ENCODE measurements around the gene NDNF.
A peak's percentile ranks its signal among the peaks of the same experiment; 100 is the strongest.

NDNF gene

DNA sequence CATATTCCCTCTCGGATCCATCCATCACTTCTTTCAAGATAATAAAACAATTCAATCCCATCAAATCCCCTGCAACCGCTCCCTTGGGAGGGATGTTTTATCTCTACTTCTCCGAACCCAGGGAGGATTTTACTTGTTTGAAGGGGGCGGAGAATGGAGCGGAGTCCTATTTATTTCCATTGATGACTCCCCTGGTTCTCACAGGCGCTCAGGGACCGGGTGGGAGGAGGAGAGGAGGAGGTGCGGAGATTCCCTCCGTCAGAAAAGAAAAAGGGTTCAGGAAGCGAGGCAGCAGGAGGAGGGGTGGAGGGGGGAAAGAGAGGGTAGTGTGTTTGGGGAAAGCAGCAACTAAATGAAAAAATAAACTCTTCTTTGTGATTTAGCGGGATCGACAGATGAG is 2.1 kb downstream of the NDNF start:
- DNase-seq: no peak

DNA sequence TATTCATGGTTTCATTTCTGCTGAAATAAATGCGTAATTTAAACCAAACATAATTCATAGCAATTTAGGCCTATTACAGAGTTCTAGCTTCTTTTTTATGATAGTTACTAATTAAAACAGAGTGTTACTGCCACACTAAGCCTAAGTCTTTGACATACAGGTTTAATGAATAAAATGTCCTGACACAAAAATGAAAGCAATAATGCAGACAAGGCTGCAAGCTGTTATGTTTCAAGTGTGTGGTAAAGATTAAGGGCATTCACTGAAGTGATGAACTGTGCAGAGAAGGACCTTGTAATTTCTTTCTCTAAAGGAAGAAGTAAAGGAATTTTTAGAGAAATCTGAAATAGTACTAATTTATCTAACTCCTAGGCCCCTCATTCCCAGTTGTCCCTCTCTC is 2.9 kb downstream of the NDNF start:
- no peak for DNase-seq

DNA sequence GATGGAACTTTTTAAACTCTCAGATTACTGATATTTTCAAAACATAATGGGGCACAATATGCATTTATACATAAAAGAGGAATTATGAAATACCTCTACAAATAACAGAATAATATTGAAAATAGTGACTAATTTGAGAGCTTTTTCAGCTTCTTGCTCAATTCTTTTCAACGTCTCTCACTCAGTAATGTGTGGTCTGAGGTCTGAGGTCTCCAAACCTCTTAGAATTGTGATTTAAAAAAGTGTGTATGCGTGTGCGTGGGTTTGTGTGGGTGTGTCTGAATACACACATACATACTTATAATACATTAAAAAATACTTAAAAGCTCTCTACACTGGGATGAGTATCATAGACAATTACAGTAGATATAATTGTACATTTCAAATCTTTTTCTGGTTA is 7.9 kb downstream of the NDNF start:
- no peak for DNase-seq

DNA sequence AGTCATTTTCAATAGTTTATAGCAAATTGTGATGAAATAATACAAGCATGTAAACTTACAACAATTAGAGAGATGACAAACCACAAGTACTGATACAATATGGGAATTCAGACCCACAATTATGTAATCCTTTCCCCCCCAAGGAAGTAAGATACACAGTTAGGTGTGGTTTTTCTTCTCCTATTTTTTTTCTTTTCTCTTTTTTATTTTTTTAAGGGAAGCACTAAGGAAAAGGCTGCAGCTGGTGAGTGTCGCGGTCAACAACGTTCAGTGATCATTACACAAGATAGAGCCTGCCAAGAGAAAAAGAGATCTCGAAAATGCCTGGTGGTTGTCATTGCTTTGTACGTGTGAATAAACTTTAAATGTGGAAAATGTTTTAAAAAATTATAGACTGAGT is 9.8 kb downstream of the NDNF start:
- DNase-seq: no peak

DNA sequence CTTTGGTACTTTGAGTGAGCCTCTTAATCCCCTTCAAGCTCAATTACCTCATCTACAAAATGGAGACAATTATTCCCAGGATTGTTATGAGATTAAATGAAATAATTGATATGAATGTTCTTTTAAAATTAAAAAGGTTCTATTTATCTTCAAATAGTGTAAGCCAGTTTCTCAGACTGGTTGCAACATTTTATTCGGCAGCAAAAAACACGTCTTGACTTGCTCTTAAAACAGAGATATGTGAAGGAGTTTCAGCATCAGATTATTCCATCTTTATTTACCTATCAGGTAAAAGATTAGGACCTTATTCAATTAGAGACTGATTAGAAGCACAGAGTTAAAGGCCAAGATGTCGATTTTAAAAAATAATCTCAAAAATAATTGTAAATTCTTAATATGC is 10.5 kb downstream of the NDNF start:
- no peak for DNase-seq

DNA sequence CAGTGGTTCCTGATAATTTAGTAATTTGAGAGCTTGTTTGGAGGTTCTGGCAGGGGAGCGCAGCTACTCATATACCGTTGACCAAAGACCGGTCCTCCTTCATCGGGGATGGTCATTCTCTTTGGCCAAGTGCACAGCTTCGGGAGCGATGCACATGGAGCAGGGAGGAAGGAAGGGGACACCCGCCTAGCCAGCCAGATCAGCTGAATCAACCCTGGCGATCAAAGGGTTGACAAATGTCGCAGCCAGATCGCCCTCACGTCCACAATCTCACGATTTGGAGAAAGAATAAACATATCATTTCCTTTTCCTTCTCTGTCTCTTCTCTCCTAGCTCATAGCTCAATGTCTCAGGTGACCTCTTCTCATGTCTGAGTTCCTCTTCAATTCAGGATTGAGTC is 11.1 kb downstream of the NDNF start:
- DNase-seq: no peak

DNA sequence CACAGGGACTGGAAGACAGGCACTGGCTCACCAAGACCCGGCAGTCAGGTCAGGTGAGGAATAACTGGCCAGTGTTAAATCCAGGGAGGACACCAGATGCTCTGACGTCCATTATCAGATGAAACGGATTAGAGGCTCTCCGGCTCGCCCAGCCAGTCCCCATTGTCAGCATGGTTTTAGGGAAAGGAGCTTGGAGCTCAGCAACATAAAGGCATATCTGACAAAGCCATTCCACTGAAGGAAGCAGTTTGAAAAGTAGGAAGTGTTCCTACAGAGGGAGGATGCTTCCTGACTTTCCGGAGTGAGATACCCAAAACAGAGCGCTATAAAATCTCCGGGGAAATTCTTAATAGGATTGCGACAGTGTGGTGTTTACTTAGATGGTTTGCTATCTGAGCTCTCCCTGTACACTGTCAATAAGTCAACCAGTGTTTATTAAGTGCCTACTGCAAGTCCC is 14.8 kb downstream of the NDNF start:
- no peak for DNase-seq

DNA sequence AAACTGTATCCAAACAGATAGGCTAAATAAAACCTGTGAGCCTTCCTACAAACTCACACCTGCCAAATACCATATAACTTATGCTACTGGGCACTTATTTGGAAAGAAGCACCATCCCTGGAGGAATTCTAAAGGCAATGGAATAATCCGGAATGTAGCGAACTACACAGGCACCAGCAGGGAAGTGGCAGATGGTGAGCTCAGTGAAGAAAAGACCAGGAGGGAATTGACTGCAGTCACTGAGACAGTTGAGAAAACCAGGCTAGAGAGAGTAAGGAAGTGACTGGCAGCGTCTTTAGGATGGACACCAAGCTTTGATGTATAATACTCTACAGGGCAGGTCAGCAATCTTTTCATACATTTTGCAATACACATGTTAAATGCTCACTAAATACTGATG is 16.3 kb downstream of the NDNF start:
- DNase-seq: no peak

DNA sequence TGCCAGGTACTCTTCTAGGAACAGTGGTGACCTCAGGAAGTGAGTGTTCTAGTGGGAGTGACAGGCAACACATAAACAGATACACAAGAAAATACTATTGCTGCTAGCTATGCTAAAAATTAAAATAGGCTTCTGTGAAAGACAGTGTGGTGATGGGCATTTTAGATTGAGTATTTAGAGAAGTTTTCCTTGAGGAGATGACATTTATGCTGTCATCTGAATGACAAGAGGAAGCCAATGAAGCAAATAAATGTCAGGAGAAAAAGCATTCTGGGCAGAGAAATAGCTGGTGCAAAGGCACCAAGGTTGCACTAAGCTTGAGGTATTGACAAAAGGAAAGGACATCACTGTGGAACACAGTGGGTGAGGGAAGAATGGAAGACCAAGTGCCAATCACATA is 18.0 kb downstream of the NDNF start:
- no peak for DNase-seq

DNA sequence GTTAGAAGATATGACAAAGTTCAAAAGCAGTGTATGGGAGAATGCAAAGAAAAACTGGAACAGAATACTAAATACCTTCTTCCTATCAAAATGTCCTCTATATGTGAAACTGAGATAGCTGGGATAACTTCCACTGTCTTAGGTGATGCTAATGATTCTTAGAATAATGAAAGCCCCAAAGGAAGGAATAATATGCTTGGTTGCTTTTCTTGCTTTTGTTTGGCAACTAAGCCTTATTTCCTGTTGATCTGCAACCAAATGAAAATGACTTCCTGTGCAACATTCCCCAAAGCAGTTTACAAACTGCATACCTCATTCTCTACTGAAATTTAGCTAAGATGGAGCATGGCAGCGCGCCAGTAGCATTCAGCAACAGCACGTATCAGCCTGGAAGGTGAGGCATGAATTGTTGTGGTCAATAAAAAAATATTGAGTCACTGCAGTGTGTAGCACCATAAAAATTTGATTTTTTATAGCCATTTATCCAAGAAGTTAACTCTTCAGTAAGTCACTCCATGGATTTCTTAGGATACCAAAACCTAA is 18.7 kb downstream of the NDNF start:
- DNase-seq: no peak

DNA sequence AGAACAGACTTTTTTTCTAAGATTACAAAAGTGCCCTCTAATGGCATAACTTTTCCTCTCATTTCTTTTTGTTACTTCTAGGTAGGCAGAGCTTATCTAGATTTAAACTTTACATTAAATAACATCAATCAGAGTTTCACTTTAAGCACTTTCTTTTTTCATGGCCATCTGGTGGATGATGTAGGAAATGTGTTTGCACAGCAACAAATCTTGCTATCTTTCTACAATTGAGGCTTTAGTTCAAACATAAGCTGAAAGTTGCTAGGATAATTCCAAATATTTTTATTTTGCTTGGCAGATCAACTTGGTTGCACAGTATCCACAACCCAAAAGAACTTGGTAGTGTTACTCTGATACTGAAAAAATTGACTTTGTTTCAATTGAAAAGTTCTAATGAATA is 22.0 kb downstream of the NDNF start:
- no peak for DNase-seq

DNA sequence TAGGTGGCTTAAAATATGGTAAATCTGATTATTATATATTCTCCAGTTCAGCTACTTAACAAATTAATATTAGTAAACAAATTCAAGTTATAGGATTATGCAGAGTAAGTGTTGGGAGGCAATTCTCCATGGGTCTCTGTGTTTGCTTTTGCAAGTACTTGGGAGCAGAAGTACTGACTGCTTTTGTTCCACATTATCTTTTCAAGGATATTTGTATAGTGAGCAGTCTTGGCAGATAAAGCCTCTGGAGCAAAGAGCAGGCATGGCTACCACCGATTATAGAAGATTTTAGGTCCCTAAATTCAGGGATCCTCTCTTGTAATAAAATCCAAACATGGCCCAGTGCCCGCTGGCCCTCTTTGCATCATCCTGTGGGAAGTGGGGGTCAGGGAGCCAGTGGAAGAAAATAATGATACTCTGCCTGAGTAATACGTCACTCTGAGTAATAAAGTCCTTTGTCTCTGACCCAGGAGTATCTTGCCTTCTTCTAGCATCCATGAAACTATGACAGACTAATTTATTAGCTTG is 23.2 kb downstream of the NDNF start:
- no peak for DNase-seq

DNA sequence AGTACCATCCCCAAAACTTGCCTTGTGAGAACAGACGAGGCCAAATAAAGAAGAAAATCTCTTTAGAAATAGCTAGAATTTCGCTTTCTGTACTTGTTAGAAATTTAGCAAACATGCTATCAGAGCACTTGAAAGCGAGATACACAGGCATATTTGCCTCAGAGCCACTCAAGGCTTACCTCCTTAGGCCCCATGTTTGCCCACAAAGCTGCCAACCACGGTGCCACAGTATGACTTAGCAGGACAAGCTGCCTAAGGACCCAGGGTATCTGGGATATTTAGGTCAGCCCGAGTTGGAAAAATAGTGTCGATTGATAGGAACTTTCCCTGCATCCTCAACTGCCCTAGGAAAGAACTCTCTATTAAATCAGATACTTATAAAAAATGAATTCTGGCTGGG is 24.2 kb downstream of the NDNF start:
- no peak for DNase-seq

DNA sequence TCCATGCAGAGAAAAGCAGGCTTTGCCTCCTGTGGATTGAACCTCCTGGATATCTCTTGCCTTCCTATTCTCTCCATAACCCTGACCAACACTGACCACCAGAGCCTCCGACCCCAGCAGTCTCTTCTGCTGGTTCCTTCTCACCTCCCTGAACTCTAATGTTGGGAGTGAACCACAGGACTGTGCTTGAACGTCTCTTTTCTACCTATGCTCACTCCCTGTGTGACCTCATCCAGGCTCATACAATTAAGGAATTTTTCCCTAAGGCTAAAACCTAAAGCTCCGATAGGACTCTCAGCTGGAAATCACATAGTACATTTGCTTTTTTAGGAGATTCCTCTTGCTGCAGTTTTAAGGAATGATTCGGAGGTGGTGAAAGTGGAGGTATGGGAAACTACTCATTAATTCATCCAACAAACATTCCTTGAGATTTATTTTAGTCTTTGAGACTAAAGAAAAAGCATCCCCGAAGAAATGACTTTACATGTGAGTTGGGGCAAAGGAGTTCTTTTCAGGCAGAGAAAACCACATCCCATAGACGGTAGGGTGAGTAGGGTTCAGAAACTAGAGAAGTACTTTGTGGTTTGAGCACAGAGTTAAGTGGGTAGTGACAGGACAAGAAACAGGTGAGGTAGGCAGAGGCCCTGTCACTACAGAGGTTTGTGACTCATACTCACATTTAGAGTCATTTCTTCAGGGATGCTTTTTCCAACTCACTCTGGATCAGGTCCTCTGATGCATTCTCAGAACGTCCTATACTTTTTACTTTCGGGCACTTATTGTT is 30.8 kb downstream of the NDNF start:
- DNase-seq: peak; percentile 2

DNA sequence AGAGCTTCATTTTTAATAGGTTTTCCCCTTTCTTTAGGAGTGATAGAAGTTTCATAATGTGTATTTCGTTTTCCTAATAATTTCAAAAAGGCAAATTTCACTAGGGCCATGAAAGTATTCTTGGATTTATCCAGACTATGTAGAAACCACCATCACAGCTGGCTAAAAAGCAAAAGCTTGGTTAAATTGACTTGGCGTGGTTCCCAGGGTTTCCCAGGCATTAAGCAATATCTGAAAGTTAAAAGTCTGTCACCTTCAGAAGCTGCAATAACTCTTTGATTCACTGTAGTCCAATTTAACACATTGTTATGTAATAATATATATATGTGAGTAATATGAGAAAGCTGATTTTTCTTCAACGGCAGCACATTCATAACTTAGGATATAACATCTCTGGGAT is 38.3 kb downstream of the NDNF start:
- no peak for DNase-seq

DNA sequence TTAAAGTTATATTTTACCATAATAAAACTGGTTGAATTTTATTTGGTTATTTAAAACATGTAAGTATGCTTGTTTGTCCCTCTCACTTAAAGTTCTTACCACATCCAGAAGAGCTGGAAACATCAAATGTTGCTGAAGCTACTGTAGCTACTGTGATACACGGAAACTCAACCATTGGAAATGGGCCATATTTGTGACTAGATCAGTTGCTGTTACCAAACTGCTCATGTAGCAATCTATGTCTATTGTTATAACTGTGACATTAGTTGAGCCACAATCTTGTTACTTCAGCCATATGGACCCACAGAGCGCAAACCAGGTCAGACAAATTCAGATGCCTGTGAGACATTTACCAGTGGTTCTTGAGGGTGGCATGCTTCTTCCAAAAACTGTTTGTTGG is 41.6 kb downstream of the NDNF start:
- DNase-seq: no peak

DNA sequence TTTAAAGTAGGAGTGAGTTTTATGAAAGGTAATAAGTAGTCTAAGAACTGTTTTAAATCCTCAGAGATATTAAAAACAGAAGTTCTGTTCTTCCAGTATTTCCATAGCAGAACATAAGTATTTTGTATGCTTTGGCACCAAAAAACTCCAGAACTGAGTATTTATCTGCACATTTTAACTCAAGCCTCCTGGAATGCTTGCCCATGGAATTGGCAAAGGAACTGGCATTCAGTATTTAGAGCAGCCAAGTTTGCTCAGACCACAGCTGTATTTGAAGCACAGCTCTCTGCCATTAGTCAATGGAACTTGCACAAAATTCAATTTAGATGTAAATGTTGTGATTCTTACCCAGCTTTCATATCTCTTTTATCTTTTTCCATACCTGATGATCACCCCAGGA is 42.2 kb downstream of the NDNF start:
- DNase-seq: no peak

DNA sequence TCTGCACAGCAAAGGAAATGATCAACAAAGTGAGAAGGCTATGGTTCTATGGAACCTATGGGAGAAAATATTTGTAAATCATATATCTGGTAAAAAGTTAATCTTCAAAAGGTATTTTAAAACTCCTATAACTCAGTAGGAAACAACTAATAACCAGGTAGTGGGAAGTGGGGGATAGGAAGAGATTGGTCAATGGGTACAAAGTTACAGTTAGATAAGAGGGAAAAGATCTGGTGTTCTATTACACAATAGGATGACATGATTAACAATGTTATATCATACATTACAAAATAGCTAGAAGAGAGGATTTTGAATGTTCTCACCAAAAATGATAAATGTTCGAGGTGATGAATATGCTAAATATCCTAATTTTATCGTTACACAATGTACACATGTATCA is 46.3 kb downstream of the NDNF start:
- DNase-seq: no peak

DNA sequence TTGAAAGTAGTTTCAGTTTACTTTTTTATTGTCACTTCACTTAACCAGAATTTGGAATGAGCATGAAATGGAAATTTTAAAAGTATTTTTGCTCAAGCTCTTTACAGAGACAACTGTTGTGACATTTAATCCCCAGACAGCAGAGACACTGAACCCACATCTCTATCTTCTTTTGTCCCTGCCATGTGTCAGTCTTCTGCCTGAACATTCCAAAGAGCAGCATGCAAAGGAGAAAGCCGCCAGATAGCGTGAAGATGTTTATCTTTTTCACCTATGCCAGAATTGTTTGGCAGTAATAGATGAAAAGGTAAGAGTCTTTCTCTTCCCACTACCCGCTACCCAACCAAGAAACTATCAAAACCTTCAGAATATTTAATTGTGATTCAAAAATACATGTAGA is 46.8 kb downstream of the NDNF start:
- no peak for DNase-seq

DNA sequence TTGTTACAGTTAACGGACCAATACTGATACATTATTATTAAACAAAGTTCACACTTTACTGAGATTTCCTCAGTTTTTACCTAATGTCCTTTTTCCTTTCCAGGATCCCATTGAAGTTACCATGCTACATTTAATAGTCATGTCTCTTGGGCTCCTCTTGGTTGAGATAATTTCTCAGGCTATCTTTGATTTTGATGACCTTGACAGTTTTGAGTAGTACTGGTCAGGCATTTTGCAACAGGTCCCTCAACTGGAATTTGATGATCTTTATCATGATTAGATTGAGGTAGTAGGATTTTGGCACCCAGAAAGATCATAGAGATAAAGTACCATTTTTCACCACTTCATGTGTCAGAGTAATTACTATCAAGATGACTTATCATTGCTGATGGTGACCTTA is 53.8 kb downstream of the NDNF start:
- DNase-seq: no peak

DNA sequence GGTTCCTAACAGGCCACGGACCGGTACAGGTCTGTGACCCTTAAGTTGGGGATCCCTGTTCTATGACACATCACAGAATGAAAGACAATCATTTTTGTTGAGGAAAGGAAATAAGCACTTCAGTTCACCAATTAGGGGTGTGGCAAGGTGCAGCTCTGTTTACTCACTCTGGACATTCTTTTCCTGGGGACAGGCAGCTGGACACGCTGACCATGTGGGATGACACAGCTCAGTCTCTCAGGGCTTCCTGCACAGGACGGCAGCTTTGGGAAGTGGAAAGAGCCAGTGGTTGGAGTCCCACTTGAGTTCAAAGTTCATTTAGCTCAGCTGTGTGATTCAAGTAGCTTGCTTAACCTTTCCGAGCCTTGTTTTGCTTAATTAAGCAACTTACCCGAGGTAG is 55.7 kb downstream of the NDNF start:
- DNase-seq: no peak

DNA sequence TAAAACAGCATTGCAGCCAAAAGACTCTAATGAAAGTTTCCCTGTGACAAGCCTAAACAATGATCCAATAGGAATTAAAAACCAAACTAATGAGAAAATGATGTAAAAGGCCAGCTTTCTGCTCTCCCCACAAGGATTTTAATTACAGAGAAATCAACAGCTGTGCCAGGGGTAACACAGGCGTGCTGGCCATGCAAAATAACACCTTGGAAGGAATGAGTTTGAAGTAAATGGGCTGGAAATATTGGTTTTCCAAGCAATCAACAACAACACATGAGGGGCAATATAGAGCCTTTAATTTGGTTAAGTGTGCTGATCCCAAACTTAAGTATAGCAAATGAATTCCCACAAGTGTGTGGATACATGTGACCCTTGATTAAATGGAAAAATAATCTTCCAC is 56.9 kb downstream of the NDNF start:
- no peak for DNase-seq

DNA sequence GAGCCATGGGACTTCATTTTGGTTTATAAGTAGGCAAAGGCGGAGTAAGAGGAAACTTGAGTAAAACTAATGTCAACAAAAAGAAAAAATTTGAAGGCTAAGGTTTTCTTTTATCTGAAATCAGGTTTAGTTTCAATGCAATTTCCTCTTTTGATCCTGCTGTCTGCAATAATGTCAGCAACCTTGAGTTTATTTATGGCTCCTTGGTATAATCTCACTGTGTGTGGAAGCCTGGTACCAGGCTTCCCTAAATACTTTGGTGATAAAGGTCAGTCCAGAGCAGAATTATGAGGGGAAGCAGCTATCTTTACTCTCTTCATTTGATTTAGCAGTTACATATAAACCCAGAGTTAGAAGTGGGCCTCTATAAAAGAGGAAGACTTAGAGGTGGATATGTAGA is 57.8 kb downstream of the NDNF start:
- DNase-seq: no peak

DNA sequence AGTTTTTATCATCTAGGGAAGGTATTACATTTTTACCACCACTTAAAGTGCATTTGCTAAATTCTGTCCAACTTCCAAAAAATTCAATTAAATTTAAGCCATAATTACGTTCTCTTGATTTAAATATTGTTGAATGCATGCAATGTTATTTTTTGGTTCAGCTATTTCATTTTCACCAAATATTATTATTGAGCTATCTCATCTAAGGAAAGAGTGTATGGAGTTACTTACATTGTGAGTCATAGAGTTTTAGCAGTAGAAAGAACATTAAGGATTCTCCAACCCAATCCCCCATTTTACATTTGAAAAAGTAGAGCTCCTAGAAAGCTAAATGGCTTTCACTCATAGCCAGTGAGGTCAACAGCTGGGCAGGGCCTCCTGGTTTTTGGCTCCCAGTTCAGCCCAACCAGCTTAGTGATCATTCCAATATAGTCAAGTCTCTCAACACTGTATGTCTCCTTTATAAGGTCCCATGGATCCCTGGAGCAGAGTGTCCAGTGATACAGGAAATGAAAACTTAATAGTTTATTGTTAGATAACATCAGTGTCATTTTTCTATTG is 60.5 kb downstream of the NDNF start:
- no peak for DNase-seq

DNA sequence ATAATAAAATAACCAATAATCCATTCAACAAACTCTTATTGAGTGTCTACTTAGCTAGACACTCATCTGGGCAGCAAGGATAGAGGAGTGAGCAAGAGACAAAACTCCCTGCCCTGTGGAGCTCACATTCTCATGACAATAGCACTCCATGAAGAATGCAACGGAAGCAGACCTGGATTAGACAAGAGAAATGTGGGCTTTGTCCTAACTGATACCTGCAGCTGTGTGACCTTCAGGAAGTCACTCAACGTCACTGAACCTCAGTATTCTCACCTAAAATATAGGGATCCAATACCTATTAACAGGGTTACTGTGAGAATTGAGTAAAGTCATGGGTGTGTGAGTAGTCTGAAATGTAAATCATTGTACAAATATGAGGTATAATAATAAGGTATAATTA is 61.2 kb downstream of the NDNF start:
- no peak for DNase-seq

All from NK-92 treated with Interleukin-12 subunit alpha and Interleukin-12 subunit beta, amount 100 ng/mL, for 24 hours (cell line).